ENCODE measurements around the gene BICDL2. TPM values are rescaled to one million over a fixed set of nuclear protein-coding genes. Genes with fewer than 3 reads are reported as not detected.

BICDL2 gene
- polyA plus RNA-seq, 3 donors = not detected

- peaks cover 28 to 41% (median 31%) of the 10 kb centered on the region in 3 donors for H3K27me3 Mint-ChIP-seq (ENCODE audit: low read depth in 3 of 3)
- Histone ChIP-seq H3K36me3 (replicated peaks in 1 of 2; ENCODE audit: control insufficient read depth in 1 of 2, insufficient read depth in 2 of 2, low read length in 2 of 2) (no peaks in the 10 kb centered on the region), H3K4me2 (replicated peaks; ENCODE audit: extremely low read depth, low read length, poor library complexity, severe bottlenecking) (no peak overlapping the region), H3K9ac (ENCODE audit: insufficient read depth, low read length, poor library complexity, severe bottlenecking) (no peak overlapping the region), H2AFZ (ENCODE audit: insufficient read depth, low read depth, low read length, poor library complexity, severe bottlenecking) (no peak overlapping the region), H3K27ac (ENCODE audit: low read depth in 1 of 2, low read length in 2 of 2) (no peak overlapping the region), H3K79me2 (ENCODE audit: insufficient read depth, low read length) (no peaks in the 10 kb centered on the region), H3K9me3 (replicated peaks in 1 of 2; ENCODE audit: control insufficient read depth in 1 of 2, insufficient read depth in 1 of 2, low read length in 2 of 2) (no peaks in the 10 kb centered on the region), H3K27me3 (ENCODE audit: control insufficient read depth in 2 of 2, insufficient read depth in 2 of 2, low read length in 2 of 2) (peaks cover 0 to 31% of the 10 kb centered on the region in 2 donors), H3K4me3 (replicated peaks in 1 of 3; ENCODE audit: low read depth in 2 of 3, low read length in 3 of 3) (no peak overlapping the region), H4K20me1 (ENCODE audit: insufficient read depth, low read length) (no peaks in the 10 kb centered on the region), H3K4me1 (ENCODE audit: control insufficient read depth in 1 of 2, insufficient read depth in 2 of 2, low read length in 2 of 2) (peaks cover 41 to 47% of the 10 kb centered on the region in 2 donors)
- intact Hi-C loops (cut with micrococcal nuclease) = no loop called here
- peaks cover 5 to 6% of the 10 kb centered on the region in 2 donors for H3K36me3 Mint-ChIP-seq
- DNase-seq = no peak
- H3K27ac Mint-ChIP-seq = no peak overlapping the region
- H3K4me1 Mint-ChIP-seq = peaks cover 46% of the 10 kb centered on the region
- H3K4me3 Mint-ChIP-seq = no peak overlapping the region
- TF ChIP-seq CTCF (IDR thresholded peaks at IDR 0.05) = no peak
- 97% methylated on average over 6 of the region's 8 CpGs for WGBS (ENCODE audit: insufficient coverage)
- H3K9me3 Mint-ChIP-seq = peaks cover 0 to 2% (median 0%) of the 10 kb centered on the region in 7 donors
Measured at GRCh38 chr16:3010510-3010909, 26.2 kb downstream of the BICDL2 start.

GRCh38 chr16:3009568-3010390 lies 27.0 kb downstream of the BICDL2 start:
- peaks cover 51% of the 10 kb centered on the region for H3K4me1 Mint-ChIP-seq
- Histone ChIP-seq H2AFZ (ENCODE audit: insufficient read depth, low read depth, low read length, poor library complexity, severe bottlenecking) (no peak overlapping the region), H3K27ac (ENCODE audit: low read depth in 1 of 2, low read length in 2 of 2) (no peak overlapping the region), H3K36me3 (replicated peaks in 1 of 2; ENCODE audit: control insufficient read depth in 1 of 2, insufficient read depth in 2 of 2, low read length in 2 of 2) (no peaks in the 10 kb centered on the region), H3K9ac (ENCODE audit: insufficient read depth, low read length, poor library complexity, severe bottlenecking) (no peak overlapping the region), H4K20me1 (ENCODE audit: insufficient read depth, low read length) (no peaks in the 10 kb centered on the region), H3K79me2 (ENCODE audit: insufficient read depth, low read length) (no peaks in the 10 kb centered on the region), H3K4me1 (ENCODE audit: control insufficient read depth in 1 of 2, insufficient read depth in 2 of 2, low read length in 2 of 2) (peaks cover 48 to 54% of the 10 kb centered on the region in 2 donors), H3K4me3 (replicated peaks in 1 of 3; ENCODE audit: low read depth in 2 of 3, low read length in 3 of 3) (no peak overlapping the region), H3K9me3 (replicated peaks in 1 of 2; ENCODE audit: control insufficient read depth in 1 of 2, insufficient read depth in 1 of 2, low read length in 2 of 2) (no peaks in the 10 kb centered on the region), H3K4me2 (replicated peaks; ENCODE audit: extremely low read depth, low read length, poor library complexity, severe bottlenecking) (no peak overlapping the region), H3K27me3 (ENCODE audit: control insufficient read depth in 2 of 2, insufficient read depth in 2 of 2, low read length in 2 of 2) (peaks cover 0 to 30% of the 10 kb centered on the region in 2 donors)
- intact Hi-C loops (cut with micrococcal nuclease) = no loop called here
- H3K36me3 Mint-ChIP-seq = peaks cover 5 to 6% of the 10 kb centered on the region in 2 donors
- peaks cover 0 to 4% (median 0%) of the 10 kb centered on the region in 7 donors for H3K9me3 Mint-ChIP-seq
- 96% methylated on average over 16 of the region's 21 CpGs for WGBS (ENCODE audit: insufficient coverage)
- H3K27ac Mint-ChIP-seq = no peak overlapping the region
- no peak for TF ChIP-seq CTCF (IDR thresholded peaks at IDR 0.05)
- DNase-seq = no peak
- no peak overlapping the region for H3K4me3 Mint-ChIP-seq
- H3K27me3 Mint-ChIP-seq (ENCODE audit: low read depth in 3 of 3) = peaks cover 28 to 46% (median 30%) of the 10 kb centered on the region in 3 donors

Measured in CD14-positive monocyte (primary cell).